Heart left ventricle (tissue), 13 donors: ENCODE data around the gene RECK.

Experiments used
- POLR2A ChIP-seq, 2 donors: fragments of 450-650 bp; IDR thresholded peaks; one replicate each; pipeline ENCODE4 v1.6.1; 2017; ENCODE audit warnings: antibody characterized with exemption in 2 of 2, mild to moderate bottlenecking in 2 of 2, moderate library complexity in 2 of 2
- TF ChIP-seq, protein P1 (sequence below), 12 donors: fragments of 200-600 bp; sonication (generic) in 4 of 12; IDR thresholded peaks; one replicate each; pipeline versions ENCODE4 v1.5.0 to v1.8.0; 2018 to 2022; ENCODE audit warnings: antibody characterized with exemption in 12 of 12, mild to moderate bottlenecking in 5 of 12
- donor health status: ischemic (EF 13 %, LVEDD 7.1; RV severe dilation, severe dysfunction).
- donor health status: DM: no; HTN: yes; CAD: no.
- donor health status: DM: no; HTN: no; CAD: no.
- donor health status: ischemic (EF 25% LVEDD 6.9; RV normal size, moderate dysfunction).
- donor health status: ischemic (EF 25% LVEDD 5.7; RV mildly dilated, moderate dysfunction).
- donor health status: ischemic (EF 35%, LVEDD 5.7; RV mildly dilated, moderate dysfunction).
- donor health status: nonischemic (EF 11% LVEDD 7.7; RV severe dilation, severe dysfunction).
- donor health status: DM: yes; HTN: yes; CAD: no.
- donor health status: PGD.
- donor health status: ischemic (EF 29% LVEDD 5.4; RV normal size, mild dysfunction).
- donor health status: nonischemic (EF 23%, LVEDD 6.1; RV moderate dilation, normal function).

DNA sequence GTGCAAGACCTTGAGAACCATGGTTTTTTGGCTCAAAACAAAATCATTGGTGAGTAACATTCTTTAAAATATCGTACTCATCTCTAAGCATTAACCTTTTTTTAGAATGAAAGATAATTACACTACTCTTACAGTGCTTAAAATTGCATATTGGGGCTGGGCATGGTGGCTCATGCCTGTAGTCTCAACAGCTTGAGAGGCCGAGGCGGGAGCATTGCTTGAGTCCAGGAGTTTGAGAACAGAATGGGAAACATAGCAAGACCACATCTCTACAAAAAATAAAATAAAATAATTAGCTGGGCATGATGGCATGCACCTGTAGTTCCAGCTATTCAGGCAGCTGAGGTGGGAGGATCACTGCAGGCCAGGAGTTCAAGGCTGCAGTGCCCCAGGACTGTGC is 2.9 kb upstream of the RECK start:
- TF ChIP-seq POLR2A (IDR thresholded peaks at IDR 0.05), result no peak
- TF ChIP-seq, protein P1, sequence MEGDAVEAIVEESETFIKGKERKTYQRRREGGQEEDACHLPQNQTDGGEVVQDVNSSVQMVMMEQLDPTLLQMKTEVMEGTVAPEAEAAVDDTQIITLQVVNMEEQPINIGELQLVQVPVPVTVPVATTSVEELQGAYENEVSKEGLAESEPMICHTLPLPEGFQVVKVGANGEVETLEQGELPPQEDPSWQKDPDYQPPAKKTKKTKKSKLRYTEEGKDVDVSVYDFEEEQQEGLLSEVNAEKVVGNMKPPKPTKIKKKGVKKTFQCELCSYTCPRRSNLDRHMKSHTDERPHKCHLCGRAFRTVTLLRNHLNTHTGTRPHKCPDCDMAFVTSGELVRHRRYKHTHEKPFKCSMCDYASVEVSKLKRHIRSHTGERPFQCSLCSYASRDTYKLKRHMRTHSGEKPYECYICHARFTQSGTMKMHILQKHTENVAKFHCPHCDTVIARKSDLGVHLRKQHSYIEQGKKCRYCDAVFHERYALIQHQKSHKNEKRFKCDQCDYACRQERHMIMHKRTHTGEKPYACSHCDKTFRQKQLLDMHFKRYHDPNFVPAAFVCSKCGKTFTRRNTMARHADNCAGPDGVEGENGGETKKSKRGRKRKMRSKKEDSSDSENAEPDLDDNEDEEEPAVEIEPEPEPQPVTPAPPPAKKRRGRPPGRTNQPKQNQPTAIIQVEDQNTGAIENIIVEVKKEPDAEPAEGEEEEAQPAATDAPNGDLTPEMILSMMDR (IDR thresholded peaks at IDR 0.05), result no peak
